ENCODE measurements around the gene HSD11B2.

HSD11B2 gene

GRCh38 chr16:67430977-67431774 lies at the start of gene HSD11B2:
HSD11B2 (plus strand) TSS chr16:67431121; CDS start chr16:67431249, 128 bp downstream.
- DNase-seq = peak in 41 of 42 donors; percentile 32 to 79 (median 59)
- intact Hi-C loops (cut with DNase I) = no loop called here

DNA sequence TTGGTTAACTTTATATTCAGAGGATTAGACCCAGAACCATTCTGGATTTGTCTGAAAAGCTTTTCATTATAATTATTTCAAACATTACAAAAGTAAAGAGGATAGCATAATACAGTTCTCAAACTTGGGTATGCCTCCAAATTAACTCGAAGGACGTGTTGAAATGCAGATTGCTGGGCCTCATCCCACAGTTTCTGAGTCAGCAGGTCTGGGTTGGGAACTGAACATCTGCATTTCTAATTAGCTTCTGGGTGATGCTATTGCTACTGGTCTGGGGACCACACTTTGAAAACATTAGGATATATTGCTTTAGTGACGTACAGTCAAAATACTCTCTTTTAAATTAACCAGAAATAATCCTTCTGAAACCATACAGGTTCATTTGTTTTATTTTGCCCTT lies 47.6 kb upstream of the HSD11B2 start:
- intact Hi-C loops (cut with DNase I) = no loop called here
- peak in 1 of 42 donors; percentile 31 for DNase-seq

DNA sequence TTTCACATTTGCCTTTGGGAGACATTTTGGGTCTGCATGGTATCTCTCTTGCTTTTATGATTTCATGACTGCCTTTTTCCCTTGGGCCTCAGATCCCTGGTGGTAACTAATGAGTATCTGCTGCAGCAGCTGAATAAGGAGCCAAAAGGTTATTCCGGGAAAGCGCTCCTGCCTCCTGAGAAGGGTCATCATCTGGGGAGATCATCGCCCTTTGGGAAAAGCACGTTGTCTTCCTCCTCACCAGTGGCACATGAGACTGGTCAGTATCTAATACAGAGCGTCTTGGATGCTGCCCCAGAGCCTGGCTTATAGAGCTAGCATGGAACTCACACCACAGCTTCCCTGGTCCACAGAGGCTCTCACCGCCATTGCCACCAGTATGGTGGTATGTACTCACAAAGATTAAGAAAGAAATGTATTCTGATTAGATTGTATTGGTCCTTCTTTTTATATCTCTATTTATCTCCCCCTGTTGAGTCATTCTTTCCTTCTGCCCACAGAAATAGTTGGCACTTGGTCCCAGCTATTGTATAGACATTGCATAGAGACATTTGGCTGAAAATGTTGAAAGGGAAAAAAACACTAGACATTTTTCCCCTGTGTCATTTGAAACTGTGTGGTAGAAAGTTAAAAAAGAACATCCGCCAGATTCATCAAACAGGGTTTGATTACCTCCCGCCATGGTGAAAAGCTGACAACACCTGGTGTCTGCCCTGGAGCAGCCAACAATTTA lies 46.0 kb upstream of the HSD11B2 start:
- DNase-seq = peak in 1 of 42 donors; percentile 16
- intact Hi-C loops (cut with DNase I) = no loop called here

DNA sequence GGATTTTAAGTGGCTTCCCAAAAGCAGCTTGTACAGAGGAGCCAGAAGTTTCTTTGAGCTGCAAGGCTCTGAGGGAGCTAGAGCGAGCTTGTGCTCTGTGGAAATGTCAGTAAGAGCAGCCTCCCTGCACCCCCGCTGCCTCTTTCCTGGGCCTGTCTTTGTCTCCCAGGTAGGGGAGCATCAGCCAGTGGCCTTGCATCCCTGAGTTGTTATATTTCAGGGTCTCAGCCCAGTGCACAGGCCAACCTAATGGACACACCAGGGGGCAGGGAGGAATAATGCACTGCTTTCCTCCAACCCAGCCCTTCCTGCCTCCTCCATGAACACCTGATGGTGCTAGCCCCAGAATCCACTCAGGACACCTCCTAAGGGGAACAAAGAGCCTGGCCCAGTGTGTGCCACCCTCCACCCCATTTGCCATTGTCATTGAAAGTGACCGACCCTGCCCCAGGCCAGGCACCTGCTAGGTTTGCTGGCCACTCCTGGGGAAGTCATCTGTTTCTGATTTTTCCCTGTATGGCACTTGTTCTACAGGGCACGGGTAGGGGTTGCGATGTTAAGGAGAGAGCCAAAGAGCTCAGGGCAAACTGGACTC lies 44.0 kb upstream of the HSD11B2 start:
- intact Hi-C loops (cut with DNase I) = no loop called here
- peak in 2 of 42 donors; percentile 29 to 31 for DNase-seq

DNA sequence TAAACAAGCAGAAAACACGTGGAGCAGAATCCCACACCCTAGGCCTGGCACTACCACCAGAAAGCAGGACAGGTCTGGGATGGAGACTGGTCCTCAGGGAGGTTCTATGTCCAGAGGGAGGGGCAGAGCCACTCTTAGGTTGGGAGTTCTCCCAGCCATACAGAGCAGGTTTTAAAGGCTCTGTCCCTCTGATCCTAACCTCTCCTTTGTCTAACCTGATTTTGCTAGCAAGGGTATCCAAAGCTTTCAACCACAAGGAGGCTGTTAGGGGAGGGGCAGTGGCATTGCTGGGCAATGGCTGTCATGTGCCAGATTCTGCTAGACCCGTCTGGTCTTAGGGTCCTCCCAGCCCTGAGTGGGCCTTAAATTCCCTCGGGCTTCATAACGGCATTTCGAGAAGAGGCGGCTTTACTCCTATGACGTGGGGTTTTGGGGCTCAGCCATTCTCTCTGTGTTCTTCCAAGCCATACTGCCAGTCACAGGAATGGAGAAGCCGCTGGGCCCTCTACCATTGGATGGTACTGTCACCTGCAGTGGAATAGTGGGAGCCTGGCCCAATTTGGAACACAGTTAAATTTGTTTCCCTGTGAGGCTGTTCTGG lies 43.3 kb upstream of the HSD11B2 start:
- intact Hi-C loops (cut with DNase I) = no loop called here
- peak in 3 of 42 donors; percentile 16 to 37 (median 23) for DNase-seq

DNA sequence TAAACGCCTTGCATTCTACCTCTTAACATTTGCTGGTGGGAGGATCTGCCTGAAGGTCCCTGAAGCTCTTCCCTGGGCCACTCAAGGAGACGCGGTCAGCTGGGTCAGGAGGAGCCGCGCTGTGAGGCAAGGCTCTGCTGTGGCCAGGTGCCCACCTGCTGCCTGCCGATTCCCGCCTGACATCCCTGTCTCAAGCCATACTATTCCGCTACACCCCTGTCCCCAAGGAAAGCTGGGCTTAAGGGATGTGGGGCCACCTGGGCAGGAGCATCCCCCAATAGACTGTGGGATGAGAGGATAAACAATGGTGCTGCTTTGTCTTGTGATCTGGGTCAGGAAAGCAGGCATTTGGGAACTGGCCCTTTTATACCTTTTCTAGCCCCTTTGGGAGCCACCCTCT lies 42.7 kb upstream of the HSD11B2 start:
- peak in 3 of 42 donors; percentile 4 to 33 (median 16) for DNase-seq
- intact Hi-C loops (cut with DNase I) = no loop called here

DNA sequence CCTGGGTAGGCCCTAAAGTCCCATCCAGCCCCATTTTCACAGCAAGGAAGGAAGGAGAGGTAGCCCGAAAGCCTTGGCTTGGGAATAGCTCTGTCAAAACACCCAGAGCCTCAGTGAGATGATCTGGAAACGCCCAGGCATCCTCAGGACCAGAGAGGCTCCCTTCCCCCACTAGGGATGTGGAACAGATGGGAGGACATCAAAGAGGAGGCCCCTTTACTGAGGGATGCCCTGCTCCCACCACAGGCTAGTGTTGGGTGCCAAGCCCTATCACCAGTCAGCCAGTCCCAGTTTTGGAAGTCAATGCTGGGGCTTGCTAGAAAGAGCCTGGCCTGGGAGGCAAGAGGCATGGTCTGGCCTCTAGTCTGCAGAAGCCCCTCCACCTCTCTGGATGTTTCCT lies 42.3 kb upstream of the HSD11B2 start:
- intact Hi-C loops (cut with DNase I) = no loop called here
- DNase-seq = peak in 3 of 42 donors; percentile 25 to 34 (median 27)

- intact Hi-C loops (cut with DNase I) = no loop called here
- DNase-seq = peak; percentile 37 to 83 (median 68)
Observed at GRCh38 chr16:67389911-67390815, 40.8 kb upstream of the HSD11B2 start.

GRCh38 chr16:67390816-67391423 lies 40.0 kb upstream of the HSD11B2 start:
- intact Hi-C loops (cut with DNase I) = no loop called here
- peak in 4 of 42 donors; percentile 22 to 32 (median 28) for DNase-seq

DNA sequence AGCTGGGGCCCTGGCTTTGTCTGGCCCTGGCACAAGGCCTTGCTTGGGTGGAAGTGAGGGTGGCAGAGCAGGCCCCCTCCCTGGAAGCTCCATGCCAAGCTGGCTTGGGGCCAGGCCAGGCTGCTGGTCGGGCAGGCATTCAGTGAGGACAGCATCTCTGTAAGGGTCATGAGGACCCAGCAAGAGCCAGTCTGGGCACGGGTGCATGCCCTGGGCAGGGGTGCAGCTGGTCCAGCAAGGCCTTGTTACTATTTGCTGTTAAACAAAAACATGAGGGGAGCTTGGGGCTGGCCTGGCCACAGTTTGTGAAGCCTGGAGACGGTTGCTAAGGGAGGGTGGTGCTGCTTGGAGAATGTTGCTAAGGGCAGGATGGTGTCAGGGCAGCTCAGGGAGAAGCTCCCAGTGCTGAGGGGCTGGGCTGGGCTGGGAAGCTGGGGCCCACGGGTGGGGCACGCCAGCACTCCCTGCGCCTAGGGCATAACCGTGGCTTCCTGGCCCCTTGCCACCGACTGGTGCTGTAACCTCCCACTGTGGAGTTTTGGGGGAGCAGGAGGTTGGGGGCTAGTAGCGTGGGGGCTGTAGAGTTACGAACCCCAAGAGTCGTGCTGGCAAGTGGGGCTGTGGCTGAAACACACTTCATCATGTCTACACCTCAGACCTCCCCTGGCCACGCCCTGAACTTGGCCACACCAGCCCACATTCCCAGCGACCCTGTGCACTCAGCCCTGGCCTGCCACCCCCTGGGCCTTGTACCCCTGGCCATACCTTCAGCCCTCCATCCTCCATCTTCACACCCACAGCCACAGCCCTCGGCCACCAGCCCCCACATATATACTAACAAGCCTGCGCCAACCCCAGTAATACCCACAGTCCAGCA lies 39.3 kb upstream of the HSD11B2 start:
- peak; percentile 86 to 98 (median 95) for DNase-seq
- intact Hi-C loops (cut with DNase I) = no loop called here

DNA sequence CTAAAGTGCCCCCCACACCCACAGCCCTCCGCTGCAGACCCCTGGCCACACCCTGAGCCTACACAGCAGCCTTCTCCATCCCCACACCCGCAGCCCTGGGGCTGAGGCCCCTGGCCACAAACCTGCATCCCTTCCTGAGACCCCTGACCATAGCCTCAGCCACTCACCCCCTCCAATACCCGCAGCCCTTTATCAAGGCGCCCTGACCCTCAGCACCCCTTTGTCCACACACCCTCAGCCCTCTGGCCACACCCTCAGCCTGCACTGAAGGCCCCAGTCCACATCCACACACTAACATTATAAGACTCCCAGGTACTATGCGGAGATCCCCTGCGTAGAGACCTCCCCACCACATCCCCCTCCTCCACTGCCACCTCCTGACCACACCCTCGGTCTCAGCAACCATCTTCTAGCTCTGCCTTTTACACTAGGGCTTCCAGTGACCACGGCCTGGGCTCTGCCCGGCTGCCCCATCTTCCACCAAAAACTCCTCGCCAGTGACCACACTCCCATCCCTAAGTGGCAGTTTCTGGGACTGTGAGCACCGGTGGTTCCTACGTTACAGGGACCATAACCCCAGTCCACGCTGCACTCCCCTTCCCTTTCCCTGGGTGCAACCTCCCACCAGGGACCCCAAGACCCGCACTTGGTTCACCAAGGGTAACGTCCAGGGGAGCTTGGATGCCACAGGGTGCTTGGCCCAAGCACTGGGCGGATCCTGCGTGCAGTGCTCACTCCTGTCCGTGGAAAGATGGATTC lies 38.4 kb upstream of the HSD11B2 start:
- intact Hi-C loops (cut with DNase I) = no loop called here
- DNase-seq = no peak

DNA sequence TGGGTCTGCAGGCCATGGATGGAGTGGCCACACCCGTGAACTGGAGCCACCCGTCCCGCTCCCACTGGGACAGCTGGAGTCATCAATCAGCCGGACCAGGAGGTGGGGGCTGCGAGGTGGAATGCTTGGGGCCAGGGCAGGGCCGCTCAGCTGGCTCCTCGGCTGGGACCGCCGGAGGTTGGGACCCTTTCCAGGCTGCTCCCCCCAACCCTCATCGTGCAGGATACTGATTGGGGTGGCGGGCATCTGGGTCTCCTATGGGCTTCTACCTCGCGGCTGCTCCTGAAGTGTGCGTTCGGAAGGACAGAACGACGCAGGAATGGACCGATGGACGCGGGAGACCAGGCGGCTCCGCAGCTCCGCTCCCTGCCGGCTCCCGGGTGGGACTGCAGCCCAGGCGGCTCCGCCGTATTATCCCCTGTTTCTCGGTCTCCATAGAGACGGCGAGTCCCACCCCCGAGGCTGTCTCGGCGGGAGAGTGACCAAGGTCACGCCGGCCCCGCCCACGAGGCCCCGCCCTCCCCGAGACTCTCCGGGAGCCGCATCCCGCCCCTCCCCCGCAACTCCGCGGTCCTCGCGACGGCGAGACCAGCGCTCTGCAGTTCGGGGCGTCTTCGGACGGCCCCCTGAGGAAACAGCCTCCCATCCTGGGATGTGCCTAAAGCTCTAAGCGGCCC lies 37.7 kb upstream of the HSD11B2 start, which contains the start of gene TPPP3:
TPPP3 (minus strand) TSS at position 388 of the 677 bp plus-strand sequence. CDS start 2,387 bp downstream, outside the sequence.
- DNase-seq = peak; percentile 76 to 95 (median 89)
- intact Hi-C loops (cut with DNase I) = no loop called here

- intact Hi-C loops (cut with DNase I) = no loop called here
- DNase-seq = no peak
Observed at GRCh38 chr16:67393788-67394154, 37.1 kb upstream of the HSD11B2 start.

DNA sequence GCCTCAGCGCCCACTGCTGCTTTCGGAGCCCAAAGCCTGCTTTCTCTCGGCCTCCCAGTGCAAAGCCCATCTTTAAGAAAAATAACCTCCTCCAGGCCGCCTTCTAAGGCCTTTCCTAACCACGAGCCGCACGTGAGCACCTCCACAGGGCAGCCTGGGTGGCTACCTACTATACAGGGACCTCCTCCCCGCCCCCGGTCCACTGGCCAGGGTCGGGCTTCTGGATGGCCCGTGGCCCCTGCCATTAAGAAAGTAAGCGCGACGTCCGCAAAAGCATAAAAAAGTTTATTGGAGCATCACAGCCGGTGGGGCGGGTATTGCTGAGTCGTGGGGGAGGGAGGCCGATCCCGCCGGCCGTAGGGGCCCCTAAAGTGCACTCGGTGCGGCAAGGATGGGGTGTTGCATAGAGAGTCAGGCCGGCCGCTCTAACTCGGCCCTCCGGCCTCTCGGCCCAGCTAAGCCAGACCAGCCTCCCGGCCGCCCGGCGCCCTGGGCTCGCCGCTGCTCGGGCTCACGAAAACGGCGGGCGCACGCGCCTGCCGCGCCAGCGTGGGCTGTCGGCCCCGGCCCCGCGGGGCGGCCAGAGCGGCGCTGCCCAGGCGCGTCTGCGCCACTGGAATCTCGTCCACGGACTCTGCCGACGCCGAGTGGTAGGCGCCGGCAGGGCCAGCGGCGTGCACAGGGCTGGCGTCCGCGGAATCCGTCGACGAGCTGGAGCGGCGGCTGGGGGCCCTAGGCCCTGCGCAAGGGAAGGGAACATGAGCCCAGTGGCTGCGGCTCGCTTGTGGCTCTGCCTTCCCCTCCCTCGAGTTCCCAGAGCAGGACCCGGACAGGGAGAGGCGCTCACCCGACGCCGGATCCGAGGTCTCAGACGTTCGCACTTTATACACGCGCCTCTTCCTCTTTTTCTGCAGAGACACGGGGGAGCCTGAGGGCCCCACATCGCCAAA lies 36.5 kb upstream of the HSD11B2 start:
- intact Hi-C loops (cut with DNase I) = no loop called here
- DNase-seq = peak in 2 of 42 donors; percentile 8 to 45

DNA sequence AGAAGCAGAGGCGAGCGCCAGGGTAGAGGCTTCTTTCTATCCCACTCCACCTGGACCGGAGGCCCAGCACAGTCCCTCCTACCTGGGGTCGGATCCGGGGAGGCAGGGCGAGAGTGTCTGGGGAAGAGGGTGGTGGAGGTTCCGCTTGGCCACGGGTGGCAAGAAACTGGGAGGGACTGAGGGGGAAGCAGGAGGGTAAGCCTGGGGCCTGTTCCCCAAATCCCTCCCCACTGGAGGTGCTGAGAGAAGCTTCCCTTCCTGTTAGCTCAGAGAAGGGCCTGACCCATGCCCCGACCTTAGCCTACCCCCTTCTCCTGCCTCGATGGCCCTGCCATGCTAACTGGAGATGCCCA lies 35.8 kb upstream of the HSD11B2 start:
- intact Hi-C loops (cut with DNase I) = no loop called here
- no peak for DNase-seq

All from head of caudate nucleus (tissue), 42 donors.